Limb (tissue), 2 donors: ENCODE data around the gene CRYBG2.
"Not testable (repeated sequence)": the region's sequence is repeated elsewhere in the genome, so short reads cannot be mapped to it uniquely, and the experiment has no call there.

Source experiments
- DNase-seq, 2 donors: peaks; one replicate each; pipeline ENCODE4 v3.0.0-alpha.2; 2016; ENCODE audit errors: extremely low spot score in 2 of 2

CRYBG2 gene

DNA sequence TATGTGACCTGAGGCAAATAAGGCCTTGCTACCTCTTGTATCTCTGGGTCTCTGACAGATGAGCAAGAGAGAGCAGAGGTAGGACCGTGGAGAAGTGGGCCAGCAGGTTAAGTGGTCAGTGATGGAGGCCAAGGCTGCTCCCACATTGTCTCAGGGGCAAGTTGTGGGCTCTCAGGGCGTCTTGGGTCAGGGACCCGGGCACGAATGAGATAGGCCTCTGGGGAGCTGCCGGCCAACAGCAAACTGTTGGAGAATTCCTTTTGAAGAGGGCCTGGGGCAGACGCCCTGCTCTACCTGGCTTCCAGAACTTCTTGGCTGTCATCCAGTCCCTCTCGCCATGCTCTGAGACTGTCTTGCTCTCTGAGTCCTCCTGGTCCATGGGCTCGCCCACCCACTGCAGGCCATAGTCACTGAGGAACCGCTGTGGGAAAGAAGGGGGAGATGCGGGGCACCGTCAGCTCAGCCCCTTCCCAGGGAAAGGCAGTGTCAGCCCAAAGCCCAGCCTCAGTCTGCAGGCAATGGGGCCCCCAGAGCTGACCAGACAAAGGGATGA is 59.9 kb downstream of the CRYBG2 start:
- no peak for DNase-seq

DNA sequence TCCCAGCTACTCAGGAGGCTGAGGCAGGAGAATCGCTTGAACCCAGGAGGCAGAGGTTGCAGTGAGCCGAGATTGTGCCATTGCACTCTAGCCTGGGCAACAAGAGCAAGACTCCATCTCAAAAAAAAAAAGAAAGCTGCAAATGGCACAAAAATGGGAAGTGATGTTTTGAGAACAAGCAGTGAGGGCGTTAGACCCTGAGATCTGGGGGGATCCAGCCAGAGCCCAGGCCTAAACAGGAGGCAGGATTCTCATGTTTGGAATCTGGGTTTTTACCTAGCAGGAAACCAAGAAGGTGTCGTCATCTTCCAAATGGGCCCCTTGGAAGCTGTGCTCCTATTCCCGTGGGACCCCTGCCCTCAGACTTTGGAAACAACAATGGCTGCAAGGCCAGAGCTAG is 61.2 kb downstream of the CRYBG2 start:
- DNase-seq: not testable (repeated sequence)

DNA sequence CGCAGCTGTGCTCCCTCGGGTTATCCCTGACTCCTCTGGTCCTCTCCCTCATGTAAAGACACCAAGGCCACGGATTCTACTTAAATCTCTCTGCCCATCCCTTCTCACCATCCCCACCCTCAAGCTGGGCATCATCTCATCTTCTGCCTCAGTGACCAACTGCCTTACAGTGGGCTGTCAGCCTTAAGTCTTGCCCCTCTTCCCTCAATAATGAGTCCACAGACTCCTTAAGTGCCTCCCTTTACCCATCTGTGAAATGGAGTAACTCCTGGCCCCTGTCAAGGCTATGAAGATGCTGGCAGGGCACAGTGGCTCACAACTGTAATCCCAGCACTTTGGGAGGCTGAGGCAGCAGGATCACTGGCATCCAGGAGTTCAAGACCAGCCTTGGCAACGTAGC is 62.0 kb downstream of the CRYBG2 start:
- DNase-seq: no peak

DNA sequence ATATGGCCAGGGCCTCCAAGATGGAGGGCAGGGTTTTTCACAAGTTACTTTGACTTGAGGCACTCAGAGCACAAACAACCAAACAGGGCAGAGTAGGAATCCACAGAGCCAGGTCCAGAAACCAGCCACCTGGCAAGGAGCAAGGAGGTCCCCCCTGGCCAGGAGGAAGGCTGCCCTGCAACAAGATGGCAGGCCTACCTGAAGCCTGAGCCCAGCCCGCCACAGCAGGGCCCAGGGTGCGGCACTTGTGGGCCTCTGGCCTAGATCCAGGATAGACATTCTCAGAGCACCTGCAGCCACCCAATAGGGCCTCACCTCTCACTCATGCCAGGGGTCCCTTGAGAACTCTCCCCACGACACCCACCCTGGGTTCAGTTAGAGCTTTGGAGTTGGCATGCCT is 62.5 kb downstream of the CRYBG2 start:
- no peak for DNase-seq

DNA sequence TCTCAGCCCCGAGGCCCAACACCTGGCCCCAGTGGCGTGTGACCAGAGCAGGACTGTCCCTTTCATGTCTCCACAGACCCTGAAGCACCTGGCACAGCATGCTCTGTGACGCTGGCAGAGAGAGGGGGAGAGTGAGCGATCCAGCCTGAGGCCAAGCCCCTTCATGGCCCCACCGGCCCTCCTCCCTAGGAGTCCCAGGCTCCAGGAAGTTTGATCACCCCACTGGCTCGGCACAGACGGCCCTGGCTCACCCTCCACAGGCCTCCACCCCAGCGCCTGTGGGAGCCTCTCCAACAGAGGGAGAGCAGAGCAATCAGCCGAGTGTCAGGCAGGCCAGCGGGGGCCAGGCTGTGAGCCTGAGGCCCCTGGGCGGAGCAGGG is 63.1 kb downstream of the CRYBG2 start:
- DNase-seq: no peak

DNA sequence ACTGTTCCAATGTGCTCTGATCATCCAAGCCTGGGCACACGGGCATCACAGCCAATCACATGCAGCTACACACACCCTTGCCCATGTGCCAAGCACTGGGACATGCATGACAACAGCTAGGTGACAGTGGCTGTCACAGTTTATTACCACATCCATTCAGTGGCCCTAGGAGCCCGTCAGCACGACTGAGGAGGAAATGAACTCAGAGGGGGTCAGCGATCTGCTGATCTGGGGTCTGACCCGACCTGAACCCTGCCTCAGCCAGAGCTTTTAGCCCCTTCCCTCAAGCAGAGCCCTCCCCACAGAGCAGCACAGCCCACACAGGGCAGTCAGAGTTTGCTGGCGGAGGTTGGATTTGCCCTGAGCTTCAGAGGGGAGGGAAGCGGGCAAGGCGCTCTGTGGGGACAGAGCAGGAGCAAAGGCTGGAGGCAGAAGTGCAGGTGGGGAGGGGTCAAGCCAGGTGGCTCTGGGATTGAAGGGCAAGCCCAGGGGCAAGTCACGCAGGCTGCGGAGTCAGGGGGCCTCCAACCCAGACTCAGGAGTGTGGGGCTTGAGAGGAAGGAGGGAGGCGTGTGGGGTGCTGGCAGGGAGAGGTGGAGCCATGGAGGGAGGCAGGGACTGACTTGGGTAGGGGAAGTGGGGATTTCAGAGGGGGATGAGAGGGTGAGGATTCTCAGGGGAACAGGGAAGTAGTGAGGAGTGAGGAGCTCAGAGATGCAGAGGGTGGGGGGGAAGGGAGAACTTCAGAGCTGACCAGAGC is 63.6 kb downstream of the CRYBG2 start:
- DNase-seq: no peak

DNA sequence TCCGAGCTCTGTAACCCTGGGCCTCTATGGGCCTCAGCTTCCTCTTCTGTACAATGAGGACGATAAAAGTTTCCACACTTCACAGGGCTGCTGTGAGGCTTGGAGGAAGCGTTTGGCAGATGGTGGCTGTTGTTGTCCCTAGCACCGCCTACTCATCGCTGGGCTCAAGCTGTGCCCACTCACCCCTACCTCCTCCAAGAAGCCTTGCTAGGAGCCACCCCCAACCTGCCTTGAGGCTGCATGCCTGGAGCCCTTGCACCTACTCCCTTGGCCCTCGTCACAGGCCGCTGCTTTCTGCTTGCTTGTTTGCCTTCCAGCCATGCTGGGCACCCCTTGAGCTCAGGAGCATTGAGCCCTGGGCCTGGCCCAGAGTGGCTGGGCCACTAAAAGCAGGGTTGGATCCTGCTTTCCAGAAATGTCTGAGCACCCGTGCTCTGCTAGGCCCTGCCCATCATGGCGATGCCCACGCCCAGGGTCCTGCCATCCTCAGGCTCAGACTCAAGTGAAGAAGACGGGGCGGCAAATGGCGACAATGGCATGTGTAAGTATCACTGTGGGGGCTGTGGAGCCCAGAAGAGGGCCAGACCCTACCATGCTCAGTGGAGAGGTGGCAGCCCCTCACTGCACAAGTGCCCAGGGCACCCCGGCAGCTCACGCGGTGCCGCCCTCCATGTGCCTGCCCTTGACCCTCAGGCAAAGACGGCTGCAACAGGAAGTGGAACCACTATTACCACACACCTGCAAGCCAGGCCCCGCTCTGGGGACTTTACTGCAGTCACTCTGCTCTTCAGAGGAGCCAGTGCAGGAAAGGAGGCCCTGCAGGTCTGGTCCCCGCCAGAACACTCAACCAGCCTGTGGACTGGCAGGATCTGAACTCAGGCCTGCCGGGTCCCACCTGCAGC is 64.5 kb downstream of the CRYBG2 start:
- no peak for DNase-seq

DNA sequence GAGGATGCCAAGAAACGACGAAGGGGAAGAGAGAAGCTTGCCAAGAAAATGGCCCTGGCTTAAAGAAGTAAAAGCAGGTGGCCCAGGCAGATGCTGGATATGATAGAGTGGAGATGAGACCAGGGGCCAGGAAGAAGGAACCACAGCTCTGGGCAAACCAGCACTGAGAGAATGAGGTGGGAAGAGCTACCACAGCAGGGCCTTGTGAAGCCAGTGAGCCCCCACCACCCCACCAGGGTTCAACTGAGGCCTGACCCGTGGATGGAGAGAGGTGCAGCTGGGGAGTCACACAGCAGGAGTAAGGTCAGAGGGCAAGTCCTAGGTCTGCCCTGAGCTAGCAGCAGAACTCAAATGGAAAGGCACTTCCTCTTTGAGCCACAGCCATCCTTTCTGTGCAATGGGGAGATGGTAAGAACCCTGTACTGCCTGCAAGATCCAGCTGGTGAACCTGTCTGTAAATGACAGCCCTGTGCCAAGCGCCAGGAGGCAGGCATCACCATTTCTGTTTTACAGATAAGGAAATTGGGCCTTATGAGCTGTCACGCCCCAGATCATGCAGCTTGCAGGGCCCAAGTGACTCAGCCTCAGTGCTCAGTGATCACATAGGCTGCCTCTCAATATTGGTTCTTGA is 65.5 kb downstream of the CRYBG2 start:
- DNase-seq: no peak

DNA sequence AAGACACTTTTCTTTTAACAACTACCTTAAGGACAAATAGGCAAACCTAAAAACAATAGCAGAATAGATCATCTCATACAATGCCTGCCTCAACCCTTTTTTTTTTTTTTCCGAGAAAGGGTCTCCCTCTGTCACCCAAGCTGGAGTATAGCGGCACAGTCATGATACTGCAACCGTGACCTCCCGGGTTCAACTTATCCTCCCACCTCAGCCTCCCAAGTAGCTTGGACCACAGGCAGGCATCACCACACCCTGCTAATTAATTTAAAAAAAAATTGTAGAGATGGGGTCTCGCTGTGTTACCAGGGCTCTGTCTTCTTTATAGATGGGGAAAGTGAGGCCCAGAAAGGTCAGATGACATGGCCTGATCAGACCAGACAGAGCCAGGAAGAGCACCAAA is 66.1 kb downstream of the CRYBG2 start:
- DNase-seq: no peak

DNA sequence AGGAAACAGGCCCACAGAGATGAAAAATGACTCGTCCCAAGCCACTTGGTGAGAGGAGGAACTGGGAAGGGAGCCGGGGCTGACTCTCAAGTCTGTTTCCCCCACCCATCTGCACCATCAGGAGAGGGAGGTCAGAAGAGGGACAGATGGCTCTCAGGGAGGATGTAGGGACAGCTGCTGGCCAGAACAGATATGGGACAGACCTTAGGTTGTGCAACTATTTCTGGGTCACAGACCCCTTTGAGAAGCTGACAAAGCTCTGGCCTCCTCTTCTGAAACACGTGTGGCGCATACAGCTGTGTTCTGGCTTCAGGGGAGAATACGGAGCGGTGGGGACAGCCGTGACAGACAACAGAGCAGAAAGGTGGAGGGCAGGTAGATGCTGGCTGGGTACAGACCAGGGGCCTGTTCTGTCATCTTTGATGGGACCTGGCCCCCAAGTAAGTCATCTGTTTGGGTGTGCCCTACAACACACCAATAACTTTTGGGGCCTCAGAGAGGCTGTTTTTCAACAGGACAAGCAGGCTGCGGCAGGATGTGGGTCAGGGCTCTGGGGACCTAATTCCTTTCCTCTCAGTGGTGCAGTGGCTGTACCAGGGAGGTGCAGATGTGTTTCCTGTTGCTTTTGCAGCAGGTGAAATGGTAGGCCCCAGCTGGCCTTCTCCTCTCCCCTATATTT is 66.8 kb downstream of the CRYBG2 start:
- DNase-seq: no peak

DNA sequence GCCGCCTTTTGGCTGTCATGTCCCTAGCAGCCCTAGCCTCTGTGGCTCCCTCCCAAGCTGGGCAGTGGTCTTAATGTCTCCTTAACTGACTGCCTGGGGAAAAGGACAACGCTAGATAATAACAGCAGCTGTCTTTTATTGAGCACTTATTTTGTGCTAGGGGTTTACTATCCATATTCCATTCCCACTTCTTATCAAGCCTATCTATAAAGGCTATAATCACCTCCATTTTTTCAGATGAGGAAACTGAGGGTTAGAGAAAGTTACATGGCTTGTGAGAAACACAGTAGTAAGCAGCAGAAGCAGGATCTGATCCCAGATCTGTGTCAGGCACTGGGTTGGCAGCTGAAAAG is 67.9 kb downstream of the CRYBG2 start:
- no peak for DNase-seq

DNA sequence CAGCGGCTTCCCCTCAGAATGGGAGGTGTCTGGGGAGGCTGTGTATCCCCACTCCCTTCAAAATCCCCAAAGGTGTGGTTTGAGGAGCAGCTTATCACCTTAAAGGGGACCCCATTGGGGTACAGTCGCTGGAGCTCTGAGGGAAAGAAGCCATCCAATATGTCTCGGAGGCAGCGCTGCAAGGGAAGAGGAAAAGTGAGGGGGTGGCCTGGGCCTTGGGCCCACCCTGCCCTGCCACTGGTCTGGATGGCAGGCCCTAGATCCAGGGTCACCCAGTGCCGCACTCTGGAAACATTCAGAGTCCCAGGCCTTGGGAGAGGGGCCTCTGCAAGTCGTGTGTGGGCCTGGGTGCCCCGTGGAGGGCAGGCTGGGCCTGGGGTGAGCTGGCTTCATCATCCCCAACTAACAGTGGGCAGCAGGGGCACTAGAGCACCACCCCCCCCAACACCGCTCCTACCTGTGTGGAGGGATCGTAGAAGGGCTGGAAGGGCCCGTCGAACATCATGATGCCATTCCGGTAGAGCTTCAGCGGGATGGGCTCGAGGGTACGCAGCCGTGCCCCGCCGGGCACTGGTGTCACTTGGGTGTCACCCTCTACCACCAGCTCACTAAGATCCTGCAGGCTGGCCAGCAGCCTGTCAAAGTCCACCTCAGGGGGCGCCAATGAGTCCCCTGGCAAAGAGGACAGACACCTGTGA is 68.4 kb downstream of the CRYBG2 start:
- no peak for DNase-seq

DNA sequence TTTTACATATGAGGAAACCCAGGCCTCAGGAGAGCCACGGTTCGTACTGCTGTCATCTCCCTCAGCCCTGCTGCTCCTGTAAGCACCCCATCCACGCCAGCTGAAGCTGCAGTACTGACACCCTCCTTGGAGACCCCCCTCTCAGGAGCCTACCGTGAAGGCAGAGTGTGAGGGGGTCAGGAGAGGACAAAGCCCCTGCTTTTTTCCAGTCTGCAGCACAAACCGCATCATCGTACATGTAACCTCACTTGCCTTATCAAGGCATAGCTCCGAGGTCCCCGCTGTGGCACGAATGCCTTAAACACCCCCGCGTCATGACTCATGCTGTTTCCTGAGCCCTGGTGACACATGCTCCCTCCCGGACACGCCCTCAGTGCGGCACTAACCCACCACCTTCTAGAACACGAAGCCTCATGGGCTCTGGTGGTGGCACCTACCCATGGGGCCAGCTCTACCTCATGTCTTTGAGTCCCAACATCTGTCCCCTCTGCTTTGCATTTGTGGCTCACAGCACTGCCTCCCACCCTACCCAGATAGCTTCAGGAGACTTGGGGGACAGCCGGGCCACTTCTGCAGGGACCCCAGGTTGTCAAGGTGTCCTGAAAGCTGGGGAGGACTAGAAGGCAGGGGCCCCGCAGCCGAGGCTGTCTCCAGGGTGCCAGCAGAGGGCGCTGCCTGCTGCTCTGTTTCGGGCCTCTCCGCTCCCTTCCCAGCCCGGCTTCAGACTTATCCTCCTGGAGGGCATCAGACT is 69.2 kb downstream of the CRYBG2 start:
- no peak for DNase-seq

DNA sequence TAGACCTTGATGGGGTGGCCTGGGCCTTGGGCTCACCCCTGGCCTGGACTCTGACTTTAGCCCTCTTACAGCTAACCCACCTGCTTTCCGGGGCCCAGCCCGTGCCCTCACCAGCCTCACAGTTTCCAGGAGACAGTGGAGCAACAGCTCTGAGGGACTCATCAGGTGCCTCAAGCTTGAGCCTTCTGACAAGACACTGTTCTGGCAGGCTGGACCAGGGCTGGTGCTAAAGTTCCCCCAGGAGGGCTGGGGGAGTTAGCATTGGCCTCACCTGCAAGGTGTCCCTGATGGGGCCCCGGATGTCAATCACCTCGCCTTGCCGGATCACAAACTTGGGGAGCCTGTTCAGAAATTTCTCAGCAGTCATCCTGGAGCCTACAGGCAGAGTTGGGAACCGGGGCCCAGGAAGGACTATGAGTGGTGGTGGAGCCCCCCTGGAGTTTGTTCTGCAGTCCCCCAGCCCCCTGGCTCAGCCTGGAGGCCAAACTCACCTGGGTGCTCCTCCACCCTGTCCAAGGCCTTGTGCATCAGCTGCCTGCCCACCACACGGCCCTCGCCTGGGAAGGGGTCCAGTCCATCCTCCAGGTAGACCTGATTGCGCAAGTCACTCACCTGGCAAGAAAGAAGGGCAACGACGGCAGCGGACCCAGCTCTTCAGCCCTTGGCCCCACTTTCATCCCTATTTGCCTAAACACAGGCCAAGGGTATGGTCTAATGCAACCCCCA is 69.9 kb downstream of the CRYBG2 start:
- no peak for DNase-seq

DNA sequence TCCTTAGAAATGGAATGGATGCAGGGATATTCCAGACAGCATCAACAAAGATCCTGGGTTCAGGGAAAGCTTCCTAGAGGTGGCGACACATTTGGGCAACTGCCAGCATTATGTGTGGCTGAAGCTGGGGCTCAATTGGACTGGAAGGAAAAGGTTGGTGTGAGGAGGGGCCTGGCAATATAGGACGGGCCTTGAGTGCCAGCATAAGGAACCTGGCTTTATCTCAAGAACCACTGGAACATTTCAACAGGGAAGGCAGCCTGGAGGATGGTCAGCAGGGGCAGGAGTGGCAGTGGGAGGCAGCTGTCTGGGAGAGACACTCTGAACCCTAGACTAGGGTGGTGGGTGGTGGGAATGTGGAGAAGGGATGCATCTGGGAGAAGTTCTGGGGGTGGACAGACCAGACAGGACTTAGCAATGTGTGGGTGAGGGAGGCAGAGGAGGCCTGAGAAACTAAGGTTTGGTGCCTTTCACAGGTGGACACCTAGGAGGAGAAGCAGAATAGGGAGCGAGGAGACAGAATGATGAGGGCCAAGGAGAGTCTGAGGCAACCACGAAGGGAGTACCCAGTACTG is 70.6 kb downstream of the CRYBG2 start:
- no peak for DNase-seq

DNA sequence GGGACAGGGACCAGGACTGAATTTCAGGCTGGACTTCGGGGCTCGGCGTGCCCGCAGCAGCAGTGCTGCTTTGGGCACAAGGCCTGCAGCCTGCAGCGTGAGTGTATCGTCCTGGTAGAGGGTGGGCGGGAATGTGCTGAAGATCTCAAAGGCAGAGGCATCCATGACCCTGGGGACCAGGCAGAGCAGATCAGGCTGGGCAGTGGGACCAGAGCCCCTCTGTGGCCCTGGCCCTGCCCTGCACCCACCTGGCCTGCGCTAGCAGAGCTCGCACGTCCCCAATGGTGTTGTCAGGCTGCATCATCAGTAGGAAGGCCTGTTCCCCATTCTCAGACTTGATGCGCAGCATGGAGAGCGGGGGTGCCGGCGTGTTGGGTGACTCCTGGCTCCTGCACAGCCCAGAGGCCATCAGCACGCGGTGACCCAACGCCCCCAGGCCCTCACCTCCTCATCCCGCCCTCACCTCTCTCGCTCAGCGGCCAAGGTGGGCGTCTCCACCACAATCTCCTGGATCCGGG is 71.5 kb downstream of the CRYBG2 start:
- no peak for DNase-seq

DNA sequence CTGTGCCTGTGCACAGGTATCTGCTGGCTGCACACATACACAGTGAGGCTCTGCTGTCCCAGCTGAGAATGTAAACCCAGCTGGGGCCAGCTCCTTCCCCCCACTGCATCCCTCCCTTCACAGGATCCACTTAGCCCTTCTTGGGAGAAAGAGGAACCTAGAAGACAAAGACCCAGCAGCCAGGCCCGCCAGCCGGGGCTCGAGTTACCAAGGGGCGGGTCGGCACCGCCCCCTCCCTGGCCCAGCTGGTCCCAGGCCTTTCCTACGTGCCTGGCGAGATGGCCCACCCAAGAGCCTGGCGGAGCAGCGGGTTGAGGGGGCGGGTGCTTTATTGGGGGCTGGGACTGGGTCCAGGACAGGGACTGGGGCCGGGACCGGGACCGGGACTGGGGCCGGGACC is 72.0 kb downstream of the CRYBG2 start:
- DNase-seq: peak; percentile 27 to 73

DNA sequence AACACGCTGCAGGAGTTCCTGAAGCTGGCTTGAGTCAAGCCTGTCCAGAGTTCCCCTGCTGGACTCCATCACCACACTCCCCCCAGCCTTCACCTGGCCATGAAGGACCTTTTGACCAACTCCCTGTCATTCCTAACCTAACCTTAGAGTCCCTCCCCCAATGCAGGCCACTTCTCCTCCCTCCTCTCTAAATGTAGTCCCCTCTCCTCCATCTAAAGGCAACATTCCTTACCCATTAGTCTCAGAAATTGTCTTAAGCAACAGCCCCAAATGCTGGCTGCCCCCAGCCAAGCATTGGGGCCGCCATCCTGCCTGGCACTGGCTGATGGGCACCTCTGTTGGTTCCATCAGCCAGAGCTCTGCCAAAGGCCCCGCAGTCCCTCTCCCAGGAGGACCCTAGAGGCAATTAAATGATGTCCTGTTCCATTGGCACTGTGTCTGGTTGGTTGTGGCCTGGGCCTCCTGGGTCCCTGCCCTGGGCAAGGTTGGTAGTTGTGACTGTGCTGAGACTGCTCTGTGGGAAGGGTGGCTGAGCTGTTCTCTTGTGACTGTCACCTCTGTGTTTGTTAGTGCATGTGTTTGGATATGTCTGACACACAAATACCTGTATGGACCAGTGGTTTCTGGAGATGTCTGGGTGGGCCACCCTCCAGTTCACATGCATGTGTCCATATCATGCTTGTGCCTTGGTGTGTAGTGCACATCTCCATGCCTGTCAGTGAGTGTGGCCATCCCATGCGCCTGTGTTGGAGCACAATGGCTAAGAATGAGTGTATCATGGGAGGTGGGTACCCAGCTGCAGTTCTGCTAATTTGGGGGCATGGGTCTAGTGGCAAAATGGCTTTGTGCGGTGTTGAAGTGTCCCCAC is 72.6 kb downstream of the CRYBG2 start:
- DNase-seq: no peak
